Gastroesophageal sphincter (tissue), 4 donors: ENCODE results near the gene NCOA5. TPM values are rescaled to one million over a fixed set of nuclear protein-coding genes. Genes with fewer than 3 reads are reported as not detected.

Source experiments
- ATAC-seq: fragments of 150-250 bp; one replicate; pipeline ENCODE4 v1.9.1; 2016; ENCODE audit warnings: mild to moderate bottlenecking, moderate library complexity
- H3K27ac ChIP-seq, 4 donors: fragments of 200-600 bp; sonication (generic) in 3 of 4; 1 replicate in 3 of 4; 2 replicates in 1 of 4; pipeline ENCODE4 v1.5.1; 2016 to 2019
- H3K27me3 ChIP-seq: fragments of 200-600 bp; sonication (generic); one replicate; pipeline ENCODE4 v1.5.1; 2019
- H3K36me3 ChIP-seq, 2 donors: fragments of 200-600 bp; sonication (generic); one replicate each; pipeline ENCODE4 v1.5.1; 2019; ENCODE audit warnings: control low read depth in 1 of 2
- H3K4me1 ChIP-seq, 3 donors: fragments of 200-600 bp; sonication (generic); 1 replicate in 2 of 3; 2 replicates in 1 of 3; pipeline ENCODE4 v1.5.1; 2016 to 2019; ENCODE audit warnings: control low read depth in 2 of 3
- H3K4me3 ChIP-seq, 2 donors: fragments of 200-600 bp; sonication (generic); one replicate each; pipeline ENCODE4 v1.5.1; 2019; ENCODE audit warnings: mild to moderate bottlenecking in 1 of 2, moderate library complexity in 1 of 2
- H3K9me3 ChIP-seq, 3 donors: fragments of 200-600 bp; sonication (generic); one replicate each; pipeline ENCODE4 v1.5.1; 2017 to 2019; ENCODE audit warnings: control low read depth in 2 of 3
- CTCF ChIP-seq, 4 experiments: fragments of 200-600 bp in 2 of 4; fragments of 450-650 bp in 2 of 4; sonication (generic) in 1 of 4; IDR thresholded peaks; one replicate each; pipeline ENCODE4 v1.5.1; 2017 to 2019; ENCODE audit warnings: antibody characterized with exemption in 4 of 4, mild to moderate bottlenecking in 2 of 4, moderate library complexity in 2 of 4
- EP300 ChIP-seq: sonication (generic); formaldehyde crosslinking; IDR thresholded peaks from one replicate; pipeline ENCODE4 v1.6.1; 2017; ENCODE audit warnings: antibody characterized with exemption, mild to moderate bottlenecking
- POLR2A ChIP-seq, 2 donors: fragments of 450-650 bp; IDR thresholded peaks; one replicate each; pipeline ENCODE4 v1.6.1; 2017; ENCODE audit warnings: antibody characterized with exemption in 2 of 2, mild to moderate bottlenecking in 2 of 2, moderate library complexity in 1 of 2
- POLR2AphosphoS5 ChIP-seq: sonication (generic); formaldehyde crosslinking; IDR thresholded peaks from one replicate; pipeline ENCODE4 v1.6.1; 2017; ENCODE audit warnings: antibody characterized with exemption
- WGBS, 2 donors: methylation state at CpG; one replicate each; pipeline ENCODE4 v1.1.5; 2018; ENCODE audit warnings: low coverage in 1 of 2; 5-methylcytosine and 5-hydroxymethylcytosine counted together
- total RNA-seq, 4 donors: library from RNA; depleted of rRNA; stranded (reverse); fragments of >200 nt; gene quantifications; one replicate each; pipeline ENCODE4 v1.1.0, GENCODE V29; 2016

The NCOA5 gene
- total RNA-seq, 4 donors from 2014 or later = 26.3 to 39.8 (median 30.8) TPM

GRCh38 chr20:46031014-46031569 lies 58.7 kb downstream of the NCOA5 start:
- Histone ChIP-seq H3K27me3 (peaks cover 99% of the 10 kb centered on the region), H3K36me3 (no peaks in the 10 kb centered on the region), H3K4me1 (peaks cover 0 to 11% (median 0%) of the 10 kb centered on the region in 3 donors), H3K27ac (no peak overlapping the region), H3K9me3 (no peaks in the 10 kb centered on the region), H3K4me3 (no peak overlapping the region)
- no peak for TF ChIP-seq EP300
- no peak for TF ChIP-seq CTCF (IDR thresholded peaks at IDR 0.05)
- no peak for TF ChIP-seq POLR2AphosphoS5
- ATAC-seq = no peak
- 20% methylated on average over 2 of the region's 11 CpGs; no CpG with 5 or more reads in 1 of the 2 donors for WGBS, 2 donors

DNA sequence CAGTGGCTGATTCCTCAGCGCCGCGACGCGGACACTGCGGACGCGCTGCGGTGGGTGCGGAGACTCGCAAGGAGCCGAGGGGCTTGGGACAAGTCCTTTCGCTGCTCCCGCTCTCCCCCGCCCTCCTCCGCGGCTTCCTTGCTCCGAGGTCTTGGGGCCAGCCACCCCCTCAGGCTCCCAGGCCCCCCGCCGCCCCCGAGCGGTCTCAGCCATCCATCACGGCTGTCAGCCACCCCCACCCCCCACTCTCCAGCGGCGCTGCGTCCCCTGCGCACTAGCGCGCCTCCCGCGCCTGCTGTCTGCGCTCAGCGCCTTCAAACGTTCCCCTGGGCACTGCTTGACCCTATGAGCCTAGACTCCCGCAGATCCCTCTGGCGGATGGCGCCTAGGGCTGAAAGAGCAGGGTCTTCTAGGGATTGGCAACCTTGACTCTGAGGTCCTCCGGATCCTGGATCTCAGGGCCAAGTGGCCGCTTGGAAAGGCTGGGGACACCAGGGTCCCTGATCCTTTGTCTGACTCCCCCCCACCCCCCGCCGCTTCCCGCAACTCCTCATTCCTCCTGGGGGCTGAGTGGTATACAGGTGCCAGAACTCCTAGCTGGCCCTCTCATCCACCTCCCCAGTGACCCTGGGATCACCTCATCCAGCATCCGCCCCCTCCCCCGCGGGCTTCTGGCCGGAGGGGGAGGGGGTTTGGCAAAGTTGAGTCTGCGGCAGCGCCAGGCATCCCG lies 59.3 kb downstream of the NCOA5 start:
- H3K27me3 ChIP-seq = peaks cover 99% of the 10 kb centered on the region
- no peak overlapping the region for H3K4me3 ChIP-seq
- no peak for ATAC-seq
- no CpG with 5 or more reads among the region's 49 CpGs for WGBS, 2 donors
- TF ChIP-seq CTCF (IDR thresholded peaks at IDR 0.05) (no peak), POLR2A (IDR thresholded peaks at IDR 0.05) (no peak), POLR2AphosphoS5 (no peak), EP300 (no peak)
- no peak overlapping the region for H3K27ac ChIP-seq
- no peaks in the 10 kb centered on the region for H3K36me3 ChIP-seq
- no peaks in the 10 kb centered on the region for H3K9me3 ChIP-seq
- peaks cover 0 to 11% (median 0%) of the 10 kb centered on the region in 3 donors for H3K4me1 ChIP-seq

DNA sequence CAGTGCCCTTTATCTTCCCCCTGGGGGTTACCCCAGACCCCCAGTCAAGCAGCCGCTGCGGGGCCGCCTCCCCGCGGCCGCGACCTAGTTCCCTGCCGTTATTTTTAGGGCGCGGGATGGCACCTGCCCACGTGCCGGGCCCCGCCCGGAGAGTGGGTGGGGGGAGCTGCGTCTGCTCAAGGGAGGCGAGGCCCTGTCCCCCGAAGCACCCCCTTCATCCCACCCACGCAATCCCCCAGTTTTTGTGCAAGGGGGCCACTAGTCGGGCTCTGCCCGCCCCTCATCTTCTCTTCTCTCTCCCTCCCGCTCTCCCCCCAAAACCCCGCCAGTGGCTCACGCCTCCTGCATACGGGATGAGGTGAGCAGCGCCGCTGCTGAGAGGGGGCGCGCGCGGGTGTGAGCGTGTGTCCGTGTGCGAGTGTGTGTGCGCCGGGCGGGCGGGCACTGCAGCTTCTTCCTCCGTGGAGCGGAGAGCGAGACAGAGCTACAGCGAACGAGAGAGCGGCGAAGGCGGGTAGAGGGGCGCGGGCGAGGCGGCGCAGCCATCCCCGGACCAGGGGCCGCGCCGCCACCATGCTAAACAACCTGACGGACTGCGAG lies 60.9 kb downstream of the NCOA5 start, which contains the start of gene SLC12A5:
TSS of gene SLC12A5 (plus strand) at position 444 of the 600 bp plus-strand sequence. CDS start at position 574, 130 bp downstream.
- WGBS, 2 donors = 0% methylated on average over 1 of the region's 56 CpGs; no CpG with 5 or more reads in 1 of the 2 donors
- no peak within 1 kb of the TSS for H3K4me3 ChIP-seq
- H3K9me3 ChIP-seq = no peaks in the 10 kb centered on the region
- peaks cover 100% of the 10 kb centered on the region for H3K27me3 ChIP-seq
- no peak for ATAC-seq
- no peaks in the 10 kb centered on the region for H3K36me3 ChIP-seq
- peaks cover 0 to 11% (median 0%) of the 10 kb centered on the region in 3 donors for H3K4me1 ChIP-seq
- H3K27ac ChIP-seq = no peak within 1 kb of the TSS
- no peak for TF ChIP-seq POLR2A (IDR thresholded peaks at IDR 0.05)
- no peak for TF ChIP-seq EP300
- no peak for TF ChIP-seq CTCF (IDR thresholded peaks at IDR 0.05)
- TF ChIP-seq POLR2AphosphoS5 = no peak

GRCh38 chr20:46028110-46028509 lies 61.7 kb downstream of the NCOA5 start:
- Histone ChIP-seq H3K9me3 (no peaks in the 10 kb centered on the region), H3K27ac (no peak overlapping the region), H3K27me3 (peaks cover 100% of the 10 kb centered on the region), H3K36me3 (no peaks in the 10 kb centered on the region), H3K4me1 (peaks cover 0 to 11% (median 0%) of the 10 kb centered on the region in 3 donors), H3K4me3 (no peak overlapping the region)
- WGBS, 2 donors = 56% methylated on average over 3 of the region's 7 CpGs; no CpG with 5 or more reads in 1 of the 2 donors
- TF ChIP-seq POLR2A (IDR thresholded peaks at IDR 0.05) (no peak), EP300 (no peak), CTCF (IDR thresholded peaks at IDR 0.05) (no peak), POLR2AphosphoS5 (no peak)
- no peak for ATAC-seq
